Ishikawa (cell line): ENCODE results near the gene KIF26B.

ENCODE experiments used
- CEBPB ChIP-seq: IDR thresholded peaks from 2 replicates; pipeline ENCODE4 v1.6.1; 2012
- CREB1 ChIP-seq: IDR thresholded peaks from 2 replicates; pipeline ENCODE4 v1.6.1; 2012; ENCODE audit warnings: low read depth
- EGR1 ChIP-seq: IDR thresholded peaks from 2 replicates; pipeline ENCODE4 v1.6.1; 2012
- EP300 ChIP-seq: IDR thresholded peaks from 2 replicates; pipeline ENCODE4 v1.6.1; 2012; ENCODE audit warnings: borderline replicate concordance
- FOXM1 ChIP-seq: IDR thresholded peaks from 2 replicates; pipeline ENCODE4 v1.6.1; 2012; ENCODE audit warnings: low read depth, borderline replicate concordance
- MAX ChIP-seq: IDR thresholded peaks from 2 replicates; pipeline ENCODE4 v1.6.1; 2012
- NFIC ChIP-seq: IDR thresholded peaks from 2 replicates; pipeline ENCODE4 v1.6.1; 2012
- RAD21 ChIP-seq: IDR thresholded peaks from 2 replicates; pipeline ENCODE4 v1.6.1; 2012; ENCODE audit warnings: low read depth
- REST ChIP-seq: IDR thresholded peaks from 2 replicates; pipeline ENCODE4 v1.6.1; 2012; ENCODE audit warnings: low read depth, mild to moderate bottlenecking
- TAF1 ChIP-seq: IDR thresholded peaks from 2 replicates; pipeline ENCODE4 v1.6.1; 2012; ENCODE audit warnings: low read depth, mild to moderate bottlenecking
- TCF12 ChIP-seq: IDR thresholded peaks from 2 replicates; pipeline ENCODE4 v1.6.1; 2012; ENCODE audit warnings: low read depth
- TEAD4 ChIP-seq: IDR thresholded peaks from 2 replicates; pipeline ENCODE4 v1.6.1; 2012
- USF1 ChIP-seq: IDR thresholded peaks from 2 replicates; pipeline ENCODE4 v1.6.1; 2012
- YY1 ChIP-seq: IDR thresholded peaks from 2 replicates; pipeline ENCODE4 v1.6.1; 2012; ENCODE audit warnings: low read depth
- ZBTB7A ChIP-seq: IDR thresholded peaks from 2 replicates; pipeline ENCODE4 v1.6.1; 2012; ENCODE audit warnings: low read depth

Gene KIF26B

GRCh38 chr1:245386297-245386971, 231.6 kb downstream of the KIF26B start:
- TF ChIP-seq FOXM1 (no peak), MAX (no peak), TAF1 (no peak), USF1 (no peak), RAD21 (no peak), CREB1 (no peak), EGR1 (no peak), ZBTB7A (no peak), YY1 (no peak), TCF12 (no peak), NFIC (no peak), EP300 (no peak)

- TF ChIP-seq TAF1 = no peak
- TF ChIP-seq FOXM1 = no peak
- TF ChIP-seq CREB1 = no peak
- TF ChIP-seq TCF12 = no peak
- no peak for TF ChIP-seq ZBTB7A
- no peak for TF ChIP-seq RAD21
- no peak for TF ChIP-seq CEBPB
- TF ChIP-seq EGR1 = no peak
- no peak for TF ChIP-seq MAX
- no peak for TF ChIP-seq NFIC
- TF ChIP-seq REST = no peak
- no peak for TF ChIP-seq EP300
- TF ChIP-seq USF1 = no peak
- TF ChIP-seq YY1 = no peak
- TF ChIP-seq TEAD4 = no peak
These were observed 233.9 kb downstream of the KIF26B start for GRCh38 chr1:245388687-245389086.

- TF ChIP-seq RAD21 = no peak
- no peak for TF ChIP-seq MAX
- TF ChIP-seq EGR1 = no peak
- TF ChIP-seq CEBPB = no peak
- TF ChIP-seq USF1 = no peak
- no peak for TF ChIP-seq EP300
- TF ChIP-seq REST = no peak
- no peak for TF ChIP-seq NFIC
- TF ChIP-seq TAF1 = no peak
- TF ChIP-seq FOXM1 = no peak
- TF ChIP-seq YY1 = no peak
- no peak for TF ChIP-seq CREB1
- TF ChIP-seq TEAD4 = no peak
- no peak for TF ChIP-seq ZBTB7A
- TF ChIP-seq TCF12 = no peak
These were observed 235.1 kb downstream of the KIF26B start for GRCh38 chr1:245389873-245390272.

- no peak for TF ChIP-seq CEBPB
- no peak for TF ChIP-seq TEAD4
- no peak for TF ChIP-seq RAD21
- no peak for TF ChIP-seq REST
- no peak for TF ChIP-seq USF1
- TF ChIP-seq TAF1 = no peak
- TF ChIP-seq MAX = no peak
- no peak for TF ChIP-seq ZBTB7A
- no peak for TF ChIP-seq EGR1
These were observed 236.2 kb downstream of the KIF26B start for GRCh38 chr1:245390975-245391374.
